Measurements from ENCODE around the gene ZMIZ1.
A peak's percentile ranks its signal among the peaks of the same experiment; 100 is the strongest.

ZMIZ1 gene

DNA sequence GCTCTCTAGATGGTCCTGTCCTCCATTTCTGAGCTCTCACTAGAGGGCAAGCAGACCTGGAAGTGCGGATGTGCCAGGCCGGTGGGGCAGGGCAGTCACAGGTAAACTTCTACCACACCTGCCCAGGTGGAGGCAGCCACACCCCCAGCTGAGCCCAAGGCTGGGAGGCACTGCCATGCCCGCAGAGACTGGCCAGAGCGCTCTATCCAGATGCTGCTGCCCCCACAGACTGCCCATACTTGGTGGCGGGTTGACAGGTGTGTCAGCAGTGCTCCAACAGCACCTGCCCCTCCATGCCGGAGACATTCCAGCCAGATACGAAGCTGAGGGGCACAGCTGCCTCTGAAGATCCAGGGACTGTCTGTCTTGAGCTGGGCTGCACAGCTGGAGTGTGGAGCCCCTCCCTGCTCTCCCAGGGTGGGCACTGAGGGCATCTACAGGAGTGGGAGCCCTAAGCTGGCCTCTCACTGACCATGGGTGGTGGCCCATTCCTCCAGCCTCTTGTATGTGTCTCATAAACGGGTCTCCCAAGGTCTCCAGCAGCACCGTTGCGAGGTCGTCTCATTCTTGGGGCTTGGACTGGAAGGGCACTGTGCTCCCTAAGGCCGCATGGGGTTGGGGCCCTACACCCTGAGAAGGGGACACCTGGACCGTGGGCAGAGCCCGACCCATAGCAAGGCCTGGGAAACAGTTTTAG, 240.4 kb downstream of the ZMIZ1 start:
- DNase-seq (ENCODE audit: low read depth) = no peak

DNA sequence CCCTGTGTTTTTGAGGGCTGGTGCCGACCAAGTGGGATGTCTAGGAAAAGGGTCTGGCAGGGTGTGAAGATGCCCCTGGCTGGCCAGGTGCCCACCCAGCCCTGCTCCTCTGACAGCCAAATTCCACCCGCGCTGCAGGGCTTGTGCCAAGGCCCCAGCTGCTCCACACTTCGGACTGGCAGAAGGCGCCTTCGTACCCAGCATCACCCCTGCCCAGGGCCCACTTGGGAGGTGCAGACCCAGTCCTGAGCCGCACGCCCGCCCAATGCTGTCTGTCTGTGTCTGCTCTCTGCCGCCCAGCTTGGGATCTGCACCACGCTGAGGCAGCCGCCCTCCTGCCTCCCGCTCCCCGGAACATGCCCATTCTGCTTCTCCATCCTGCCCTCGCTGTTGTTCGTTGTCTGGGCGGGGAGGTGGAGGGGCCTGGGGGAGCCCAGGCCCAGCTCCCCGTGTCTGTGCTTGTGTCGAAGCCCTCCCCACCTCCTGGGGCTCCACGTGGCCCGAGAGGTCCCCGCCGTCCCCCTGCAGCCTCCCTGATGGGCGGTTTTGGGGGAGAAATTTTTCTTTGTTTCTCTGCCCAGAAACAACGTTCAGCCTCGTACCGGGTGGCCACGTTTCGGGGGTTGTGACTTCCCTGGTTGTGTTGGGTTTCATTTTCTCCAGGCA, 241.6 kb downstream of the ZMIZ1 start:
- no peak for DNase-seq (ENCODE audit: low read depth)

DNA sequence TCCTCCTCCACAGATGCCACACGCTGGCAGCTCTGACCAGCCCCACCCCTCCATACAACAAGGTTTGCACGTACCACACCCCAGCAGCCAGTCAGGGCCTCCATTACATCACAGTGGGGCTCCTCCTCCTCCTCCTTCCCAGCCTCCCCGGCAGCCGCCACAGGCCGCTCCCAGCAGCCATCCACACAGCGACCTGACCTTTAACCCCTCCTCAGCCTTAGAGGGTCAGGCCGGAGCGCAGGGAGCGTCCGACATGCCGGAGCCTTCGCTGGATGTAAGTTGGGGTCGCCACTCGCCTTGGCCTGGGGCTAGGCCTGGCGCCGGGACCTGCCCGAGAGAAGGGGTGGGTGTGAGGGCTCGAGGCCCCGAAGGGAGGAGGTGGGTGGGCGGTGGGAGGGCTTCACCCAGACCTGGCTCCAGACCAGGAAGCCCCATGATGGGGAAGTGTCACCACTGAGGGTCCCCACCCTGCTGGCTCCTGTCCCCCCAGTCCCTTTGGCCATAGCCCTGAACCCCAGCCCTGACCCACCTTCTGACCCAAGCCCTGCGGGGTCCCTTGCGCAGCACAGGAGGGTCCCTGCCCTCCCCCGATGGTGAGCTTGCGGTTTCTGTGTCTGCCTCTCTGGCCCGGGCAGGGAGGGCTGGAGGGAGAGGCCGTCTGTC, 242.3 kb downstream of the ZMIZ1 start:
- no peak for DNase-seq (ENCODE audit: low read depth)

DNA sequence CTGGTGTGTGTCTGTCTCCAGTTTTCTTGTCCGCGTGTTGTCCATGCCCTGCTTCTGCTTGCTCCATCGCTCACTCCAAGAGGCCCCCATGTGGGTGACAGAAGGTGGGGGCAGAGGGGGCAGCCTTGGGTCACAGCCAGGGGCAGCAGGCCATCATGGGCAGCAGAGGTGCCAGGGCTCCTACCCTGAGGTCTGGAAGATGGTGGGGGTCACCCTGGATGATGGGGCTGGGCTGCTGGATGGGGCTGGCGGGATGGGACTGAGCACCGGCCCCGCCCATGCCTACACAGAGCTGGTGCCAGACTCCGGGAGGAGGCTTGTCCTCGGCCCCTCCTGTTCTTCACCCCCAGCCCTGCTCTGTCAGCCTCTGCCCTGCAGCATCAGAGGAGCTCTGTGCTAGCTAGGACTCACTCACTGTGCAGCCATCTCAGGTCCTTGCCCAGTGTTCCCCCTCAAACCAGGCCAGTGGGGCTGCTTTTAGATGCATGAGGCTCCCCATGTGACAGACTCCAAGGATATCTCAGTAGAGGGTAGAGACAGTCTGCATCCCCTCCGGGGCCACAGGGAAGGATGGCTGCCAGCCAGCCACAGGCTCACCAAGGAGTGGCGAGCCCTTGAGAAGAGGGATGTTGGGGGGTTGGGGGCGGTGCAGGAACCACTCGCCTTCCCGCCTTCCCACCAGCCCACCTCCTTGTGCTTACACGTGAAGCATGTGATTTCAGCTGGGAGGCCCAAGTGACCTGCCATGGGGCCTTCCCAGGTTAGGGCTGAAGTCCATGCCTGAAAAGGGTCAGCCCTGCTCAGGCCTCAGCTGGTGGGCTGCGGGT, 243.0 kb downstream of the ZMIZ1 start:
- no peak for DNase-seq (ENCODE audit: low read depth)

DNA sequence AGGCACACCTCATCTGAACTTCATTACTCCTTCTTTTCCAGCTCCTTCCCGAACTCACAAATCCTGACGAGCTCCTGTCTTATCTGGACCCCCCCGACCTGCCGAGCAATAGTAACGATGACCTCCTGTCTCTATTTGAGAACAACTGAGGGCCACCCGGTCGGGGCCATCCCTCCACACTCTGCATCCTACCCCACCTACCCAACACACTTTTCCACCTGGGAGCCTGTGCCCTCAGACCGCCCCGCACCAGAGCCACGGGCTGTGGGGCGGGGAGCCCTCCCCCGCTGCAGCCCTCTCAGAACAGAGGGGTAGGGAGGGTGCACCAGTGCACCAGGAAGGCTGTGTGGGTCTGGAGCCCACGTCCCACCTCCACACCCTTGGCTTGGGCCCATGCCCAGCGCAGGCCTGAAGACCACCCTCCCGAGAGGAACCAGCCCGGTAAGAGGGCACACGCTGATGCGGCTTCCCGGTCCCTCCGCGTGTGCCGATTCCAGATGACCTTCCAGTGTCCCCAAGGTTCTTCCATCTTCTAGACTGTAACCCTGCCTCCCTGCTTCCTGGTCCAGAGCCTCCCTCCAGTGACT, 243.9 kb downstream of the ZMIZ1 start:
- DNase-seq (ENCODE audit: low read depth) = no peak

DNA sequence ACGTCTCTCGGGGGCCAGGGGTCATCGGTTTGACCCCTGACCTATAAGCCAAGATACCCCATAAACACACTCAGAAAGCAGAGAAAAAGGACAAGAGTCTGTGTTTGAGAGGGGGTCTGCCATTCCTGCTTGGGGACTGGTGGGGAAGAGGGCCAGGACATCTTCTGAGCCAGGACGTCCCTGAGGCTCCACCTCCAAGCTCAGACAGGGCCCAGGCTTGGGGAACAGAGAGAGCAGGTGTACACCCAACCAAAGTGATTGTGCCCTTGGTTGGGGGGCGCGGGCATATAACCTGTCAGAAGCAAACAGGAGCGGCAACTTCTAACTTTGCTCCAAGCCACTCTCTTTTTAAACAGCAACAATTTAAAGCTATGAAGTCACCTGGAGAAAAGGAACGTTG, 244.6 kb downstream of the ZMIZ1 start:
- DNase-seq (ENCODE audit: low read depth) = no peak

DNA sequence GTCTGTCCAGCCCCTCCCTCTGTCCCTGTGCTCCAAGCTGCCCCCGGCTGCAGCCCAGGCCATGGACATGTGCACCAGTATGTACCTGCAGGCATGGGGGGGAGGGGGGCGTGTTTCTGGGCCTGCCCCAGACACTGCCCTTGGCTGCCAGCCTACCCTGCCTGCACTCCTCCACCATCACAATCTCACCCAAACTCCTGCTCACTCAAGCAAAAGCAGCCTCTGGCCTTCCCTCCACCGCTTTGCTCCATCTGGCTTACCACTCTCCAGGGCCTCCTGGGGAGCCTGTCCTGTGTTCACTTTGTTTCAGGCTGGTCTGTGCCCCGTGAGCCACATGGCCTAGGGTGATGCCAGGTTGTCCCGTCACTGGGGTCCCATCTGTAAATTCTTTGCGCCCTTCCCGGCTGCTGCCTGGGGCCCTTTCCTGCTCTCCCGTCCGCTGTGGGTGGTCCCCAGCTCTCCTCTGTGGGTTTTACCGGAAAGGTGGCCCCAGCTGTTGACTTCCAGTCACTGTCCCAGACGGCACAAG, 245.2 kb downstream of the ZMIZ1 start:
- DNase-seq (ENCODE audit: low read depth) = no peak

DNA sequence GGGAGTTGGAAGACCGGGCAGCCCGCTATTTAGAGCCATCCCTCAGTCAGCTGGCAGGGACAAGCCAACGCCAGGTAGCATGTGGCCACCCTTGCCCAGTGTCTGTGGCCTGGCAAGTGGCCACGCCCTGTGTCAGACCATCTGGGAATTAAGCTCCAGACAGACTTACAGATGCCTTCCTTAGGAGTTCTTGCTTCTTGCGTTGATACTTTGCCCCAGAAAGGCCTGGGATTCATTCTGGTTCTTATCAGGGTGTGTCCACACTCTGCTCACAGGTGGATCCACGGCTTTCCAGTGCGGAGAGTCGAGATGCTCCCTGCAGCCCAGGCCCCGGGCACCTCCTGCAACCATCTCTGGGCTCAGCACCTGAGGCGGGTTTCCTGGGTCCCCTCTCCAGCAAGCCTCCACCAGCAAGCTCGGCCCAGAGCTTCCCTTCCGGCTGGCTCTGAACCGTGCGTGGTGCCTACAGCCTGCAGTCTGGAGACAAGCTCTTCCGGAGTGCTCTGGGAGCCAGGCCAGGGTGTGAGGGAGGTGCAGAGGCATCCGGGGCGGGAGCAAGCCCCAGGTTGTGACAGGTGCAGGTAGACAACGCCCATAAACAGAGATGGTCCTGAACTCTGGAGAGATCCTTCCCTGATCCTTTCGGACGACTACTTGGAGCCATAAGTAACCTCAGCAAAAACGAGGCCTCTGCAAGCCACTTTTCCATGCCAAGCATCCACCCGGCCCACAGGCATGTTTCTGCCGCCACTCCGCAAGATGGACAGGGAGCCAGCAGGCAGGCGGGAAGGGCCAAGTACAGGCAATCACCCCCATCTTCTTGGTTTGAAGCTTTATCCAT, 246.2 kb downstream of the ZMIZ1 start:
- DNase-seq (ENCODE audit: low read depth) = no peak

DNA sequence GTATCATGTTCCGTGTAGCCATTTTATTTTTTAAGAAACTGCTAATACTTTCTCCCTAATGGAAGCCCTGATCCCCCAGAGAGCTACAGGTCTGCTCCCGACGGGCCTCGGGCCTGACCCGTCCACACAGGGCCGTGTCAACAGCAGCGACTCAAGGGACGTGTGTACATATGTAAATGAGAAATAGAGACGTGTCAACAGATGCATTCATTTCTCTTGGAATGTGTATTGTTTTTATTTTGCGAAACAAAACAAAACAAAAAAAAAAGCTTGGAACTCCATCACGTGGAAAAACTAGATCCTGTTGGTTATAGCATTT, 246.8 kb downstream of the ZMIZ1 start:
- DNase-seq (ENCODE audit: low read depth) = no peak

DNA sequence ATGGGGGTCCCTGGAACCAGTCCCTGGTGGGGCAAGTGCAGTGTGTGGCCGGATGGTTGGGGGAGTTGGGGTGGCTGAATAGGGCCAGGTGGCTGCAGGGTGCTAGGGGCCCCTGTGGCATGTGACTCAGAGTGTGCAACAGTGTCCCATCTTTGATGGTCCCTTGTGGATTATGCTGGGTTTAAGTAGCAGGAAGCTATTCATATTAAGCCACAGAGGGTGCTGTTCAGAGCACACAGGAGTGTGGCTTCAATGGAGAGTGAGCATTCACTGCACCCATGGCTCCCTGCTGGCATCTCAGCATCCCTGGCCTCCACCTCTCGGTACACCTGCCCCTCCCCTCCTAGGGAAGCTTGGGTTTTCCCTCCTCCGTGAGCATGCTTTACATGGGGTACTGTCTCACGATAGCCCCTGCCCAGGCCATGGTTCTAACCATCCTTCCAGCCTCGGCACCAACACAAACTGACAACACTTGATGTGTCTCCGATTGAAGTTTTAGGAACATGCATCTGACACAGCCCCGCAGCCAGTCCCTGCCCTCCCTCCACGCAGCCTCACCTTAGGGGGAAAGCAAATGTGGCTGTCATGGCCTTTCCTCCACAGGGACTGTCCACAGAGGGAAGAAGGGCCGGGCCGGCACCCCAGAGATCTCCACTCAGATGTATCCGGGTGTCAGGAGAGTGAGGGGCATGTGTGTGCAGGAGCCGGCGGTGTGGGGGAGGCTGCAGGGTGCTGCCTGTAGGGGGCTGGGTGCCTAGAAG, 248.1 kb downstream of the ZMIZ1 start:
- DNase-seq (ENCODE audit: low read depth) = no peak

DNA sequence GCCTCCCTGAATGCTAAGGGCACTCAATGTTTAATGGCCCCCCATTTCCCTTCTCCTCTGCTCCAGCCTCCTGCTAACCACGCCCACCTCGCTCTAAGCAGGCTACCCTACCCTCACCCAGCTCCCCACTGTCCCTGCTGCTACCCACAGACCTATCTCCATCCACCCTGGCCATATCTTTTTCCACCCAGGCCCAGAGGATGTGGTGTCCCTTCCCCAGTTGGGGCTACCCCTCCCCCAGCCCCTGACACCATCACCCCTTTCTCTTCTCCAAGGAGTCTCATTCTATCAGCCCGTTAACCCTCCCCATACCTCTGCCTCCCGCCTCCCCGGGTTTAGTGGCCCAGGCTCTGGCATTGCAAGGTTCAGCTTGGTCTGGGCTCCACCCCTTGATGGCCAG, 249.6 kb downstream of the ZMIZ1 start:
- no peak for DNase-seq (ENCODE audit: low read depth)

DNA sequence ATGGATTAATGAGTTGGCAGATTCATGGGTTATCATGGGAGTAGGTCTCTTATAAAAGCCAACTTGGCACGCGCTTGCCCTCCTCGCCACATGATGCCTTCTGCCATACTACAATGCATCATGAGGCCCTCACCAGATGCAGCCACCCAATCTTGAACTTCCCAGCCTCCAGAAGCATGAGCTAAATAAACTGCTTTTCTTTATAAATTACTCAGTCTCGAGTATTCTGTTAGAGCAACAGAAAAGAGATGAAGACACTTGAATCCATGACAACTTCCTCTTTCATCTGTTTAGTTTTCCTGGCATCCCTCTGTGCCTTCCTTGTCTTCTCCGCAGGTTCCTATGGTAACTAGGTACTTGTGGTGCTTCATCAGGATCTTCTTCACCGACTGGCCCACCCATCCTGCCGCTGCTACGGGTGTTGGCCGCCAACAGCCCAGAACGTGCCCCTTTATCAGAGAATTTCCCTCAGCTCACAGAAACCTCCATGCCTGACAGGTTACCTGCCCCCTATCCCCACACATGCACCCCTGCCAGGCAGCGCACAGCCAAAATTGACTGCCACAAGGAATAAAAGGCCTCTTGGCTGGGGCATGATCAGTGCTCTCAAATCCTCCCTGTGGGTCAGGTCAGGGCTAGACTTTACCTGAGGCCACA, 250.5 kb downstream of the ZMIZ1 start:
- DNase-seq (ENCODE audit: low read depth) = no peak

DNA sequence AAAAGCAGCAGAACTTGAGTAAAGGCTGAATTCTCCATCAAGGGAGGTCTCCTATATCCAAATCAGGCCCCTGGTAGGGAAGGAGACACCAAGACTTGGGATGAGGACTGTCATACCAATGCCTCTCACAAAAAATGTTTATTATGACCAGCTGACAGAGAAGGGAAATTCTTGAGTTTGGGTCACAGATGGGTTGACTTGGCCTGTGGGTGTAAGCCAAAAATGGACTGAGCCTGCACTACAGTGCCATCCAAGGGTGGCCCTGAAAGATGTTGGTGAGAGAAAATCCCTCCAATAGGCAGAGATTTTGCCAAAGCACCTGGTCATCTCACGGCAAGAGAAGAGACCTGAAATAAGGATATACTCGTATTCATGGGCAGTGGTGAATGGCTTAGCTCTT, 251.6 kb downstream of the ZMIZ1 start:
- no peak for DNase-seq (ENCODE audit: low read depth)

DNA sequence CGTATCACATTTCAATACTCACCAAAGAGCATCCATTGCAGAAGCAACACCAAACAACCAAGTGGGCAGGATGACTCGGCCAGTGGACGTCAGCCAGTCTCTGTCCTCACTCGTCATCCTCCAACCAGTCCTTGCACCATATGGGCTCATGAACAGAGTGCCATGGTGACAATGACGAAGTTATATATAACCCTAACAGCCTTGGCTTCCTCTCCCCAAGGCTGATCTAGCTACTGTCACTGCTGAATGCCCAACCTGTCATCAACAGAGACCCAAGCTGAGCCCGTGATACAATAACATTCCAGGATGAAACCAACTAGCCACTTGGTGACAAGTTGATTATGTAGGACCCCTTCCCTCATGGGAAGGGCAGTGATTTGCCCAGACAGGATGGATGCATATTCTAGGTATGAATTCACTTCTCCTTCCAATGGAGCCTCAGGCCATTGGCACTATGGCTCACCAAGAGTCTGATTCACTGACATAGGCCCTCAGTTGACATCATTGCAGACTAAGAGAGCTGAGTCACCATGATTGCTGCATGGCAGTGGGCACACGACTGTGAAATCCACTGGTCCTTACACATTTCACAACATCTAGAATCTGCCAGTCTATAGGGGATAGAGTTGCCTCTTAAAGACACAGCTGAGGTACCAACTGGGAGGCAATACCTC, 252.2 kb downstream of the ZMIZ1 start:
- no peak for DNase-seq (ENCODE audit: low read depth)

DNA sequence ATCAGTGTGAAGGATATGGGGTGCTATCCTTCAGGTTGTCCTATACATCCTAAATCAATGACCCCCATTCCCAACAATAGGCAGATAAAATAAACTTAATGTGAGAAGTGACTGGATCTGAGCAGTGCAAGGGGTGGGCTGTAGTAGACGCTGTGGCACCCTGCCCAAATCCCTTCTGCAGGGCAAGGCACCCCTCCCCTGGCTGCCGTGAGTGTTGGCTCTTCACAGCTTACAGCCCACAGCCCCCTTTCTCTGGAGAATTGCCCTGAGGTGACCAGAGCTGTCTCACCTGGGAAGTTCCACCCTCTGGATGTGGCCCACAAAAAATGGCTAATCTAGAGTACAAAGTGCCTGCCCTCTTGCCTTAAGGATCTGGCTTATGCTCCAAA, 252.7 kb downstream of the ZMIZ1 start:
- no peak for DNase-seq (ENCODE audit: low read depth)

DNA sequence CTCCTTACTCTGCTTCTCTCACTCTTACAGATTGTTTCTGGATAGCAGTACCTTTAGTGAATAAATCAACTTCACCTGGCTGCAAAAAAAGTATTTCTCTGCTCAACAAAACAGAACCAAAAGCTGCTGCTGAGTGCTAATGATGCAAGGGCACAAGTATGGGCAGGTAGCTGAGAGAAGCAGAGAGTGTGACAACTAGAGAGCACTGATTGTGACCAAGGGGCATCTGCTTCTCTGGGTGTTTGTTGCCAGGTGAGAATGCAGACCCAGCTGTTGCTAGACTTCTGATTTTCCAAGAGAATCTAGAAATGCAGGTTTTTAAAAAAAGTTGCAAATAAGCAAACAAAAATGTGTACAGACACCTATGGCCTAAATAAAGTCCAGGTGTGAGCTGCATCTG, 253.2 kb downstream of the ZMIZ1 start:
- no peak for DNase-seq (ENCODE audit: low read depth)

DNA sequence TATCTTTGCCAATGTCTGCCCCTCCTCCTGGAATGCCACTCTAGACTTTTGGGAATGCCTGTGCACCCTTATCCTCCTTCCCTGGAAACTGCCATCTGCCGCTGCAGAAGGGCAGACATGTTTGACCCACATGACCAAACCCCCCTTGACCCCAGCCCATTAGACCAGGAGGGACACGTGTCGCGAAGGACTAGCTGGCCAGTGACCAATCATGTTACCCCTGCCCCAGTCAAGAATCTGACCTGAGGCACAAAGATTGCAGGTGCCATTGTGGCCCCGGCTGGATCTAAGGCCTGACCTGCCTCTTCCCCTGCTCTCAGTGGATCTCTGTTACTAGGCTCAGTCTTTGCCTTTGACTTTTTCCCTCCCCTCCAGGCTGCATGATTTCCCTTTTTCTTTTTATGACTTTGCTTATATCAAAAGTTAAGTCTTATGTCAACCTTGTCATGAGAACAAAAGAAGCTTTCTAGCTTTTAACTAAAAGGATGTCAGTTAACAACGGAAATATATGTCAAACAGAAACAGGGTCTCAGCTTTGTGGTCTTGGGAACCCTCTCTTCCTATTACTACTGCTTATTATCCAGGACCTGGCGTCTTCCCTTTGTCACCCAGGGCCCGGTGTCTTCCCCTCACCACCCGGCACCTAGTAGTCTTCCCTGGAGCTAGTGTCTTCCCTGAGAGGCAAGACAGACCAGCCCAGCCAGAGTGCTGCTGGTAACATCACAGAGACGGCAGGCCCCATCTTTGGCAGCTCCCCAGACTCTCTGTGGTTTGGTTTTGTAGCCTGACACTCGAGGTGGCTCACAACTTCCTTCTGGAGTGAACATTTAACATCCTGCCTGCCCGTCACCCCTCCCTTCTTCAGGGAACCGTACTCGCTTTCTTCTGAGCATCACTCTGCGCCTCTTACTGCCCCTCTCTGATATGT, 254.1 kb downstream of the ZMIZ1 start:
- DNase-seq (ENCODE audit: low read depth) = peak; percentile 78

DNA sequence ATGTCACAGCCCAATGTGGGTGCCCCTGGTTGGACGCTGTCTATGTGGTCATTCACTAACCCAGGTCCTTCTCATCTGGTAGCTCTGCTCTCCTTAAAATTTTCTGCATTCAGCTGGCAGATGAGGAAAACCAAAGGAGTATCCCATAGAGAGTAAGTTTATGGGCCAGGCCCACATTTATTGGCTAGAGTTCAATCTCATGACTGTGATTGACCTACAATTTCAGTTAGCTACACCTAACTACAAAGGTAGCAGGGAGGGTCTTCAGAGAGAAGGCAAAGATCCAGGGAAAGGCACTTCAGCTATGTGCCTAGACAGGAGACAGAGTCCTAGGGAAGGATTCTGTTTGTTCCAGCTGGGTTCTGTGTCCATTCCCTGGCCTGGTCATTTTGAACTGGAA, 254.8 kb downstream of the ZMIZ1 start:
- no peak for DNase-seq (ENCODE audit: low read depth)
